RCC 7860 (cell line): ENCODE results near the gene MFAP3.

Experiments
- DNase-seq: peaks from one replicate; pipeline ENCODE4 v3.0.0-alpha.2; 2015; ENCODE audit warnings: low spot score
- FAIRE-seq: peaks from 2 replicates; lab custom pipeline; 2012; peaks lifted over from hg19 to GRCh38; lab: Jason Lieb, UNC

MFAP3 gene

GRCh38 chr5:154088801-154089200 is 50.0 kb downstream of the MFAP3 start:
- FAIRE-seq: no peak
- no peak for DNase-seq

- DNase-seq: no peak
- no peak for FAIRE-seq
These were observed 51.9 kb downstream of the MFAP3 start for GRCh38 chr5:154090656-154091055.

GRCh38 chr5:154092356-154093141 is 53.8 kb downstream of the MFAP3 start:
- FAIRE-seq (no peak), DNase-seq (no peak)

- no peak for DNase-seq
- no peak for FAIRE-seq
These were observed 54.4 kb downstream of the MFAP3 start for GRCh38 chr5:154093142-154093532.

GRCh38 chr5:154095904-154096303 is 57.1 kb downstream of the MFAP3 start:
- DNase-seq (no peak), FAIRE-seq (no peak)

GRCh38 chr5:154097031-154097430 is 58.3 kb downstream of the MFAP3 start:
- no peak for FAIRE-seq
- no peak for DNase-seq

- no peak for FAIRE-seq
- no peak for DNase-seq
These were observed 59.7 kb downstream of the MFAP3 start for GRCh38 chr5:154098465-154098864.

GRCh38 chr5:154101184-154101583 is 62.4 kb downstream of the MFAP3 start:
- DNase-seq (no peak), FAIRE-seq (no peak)

GRCh38 chr5:154103233-154103632 is 64.5 kb downstream of the MFAP3 start:
- DNase-seq: no peak
- FAIRE-seq: no peak
